Measurements from ENCODE around the gene PTCH2.

Gene PTCH2, protein sequence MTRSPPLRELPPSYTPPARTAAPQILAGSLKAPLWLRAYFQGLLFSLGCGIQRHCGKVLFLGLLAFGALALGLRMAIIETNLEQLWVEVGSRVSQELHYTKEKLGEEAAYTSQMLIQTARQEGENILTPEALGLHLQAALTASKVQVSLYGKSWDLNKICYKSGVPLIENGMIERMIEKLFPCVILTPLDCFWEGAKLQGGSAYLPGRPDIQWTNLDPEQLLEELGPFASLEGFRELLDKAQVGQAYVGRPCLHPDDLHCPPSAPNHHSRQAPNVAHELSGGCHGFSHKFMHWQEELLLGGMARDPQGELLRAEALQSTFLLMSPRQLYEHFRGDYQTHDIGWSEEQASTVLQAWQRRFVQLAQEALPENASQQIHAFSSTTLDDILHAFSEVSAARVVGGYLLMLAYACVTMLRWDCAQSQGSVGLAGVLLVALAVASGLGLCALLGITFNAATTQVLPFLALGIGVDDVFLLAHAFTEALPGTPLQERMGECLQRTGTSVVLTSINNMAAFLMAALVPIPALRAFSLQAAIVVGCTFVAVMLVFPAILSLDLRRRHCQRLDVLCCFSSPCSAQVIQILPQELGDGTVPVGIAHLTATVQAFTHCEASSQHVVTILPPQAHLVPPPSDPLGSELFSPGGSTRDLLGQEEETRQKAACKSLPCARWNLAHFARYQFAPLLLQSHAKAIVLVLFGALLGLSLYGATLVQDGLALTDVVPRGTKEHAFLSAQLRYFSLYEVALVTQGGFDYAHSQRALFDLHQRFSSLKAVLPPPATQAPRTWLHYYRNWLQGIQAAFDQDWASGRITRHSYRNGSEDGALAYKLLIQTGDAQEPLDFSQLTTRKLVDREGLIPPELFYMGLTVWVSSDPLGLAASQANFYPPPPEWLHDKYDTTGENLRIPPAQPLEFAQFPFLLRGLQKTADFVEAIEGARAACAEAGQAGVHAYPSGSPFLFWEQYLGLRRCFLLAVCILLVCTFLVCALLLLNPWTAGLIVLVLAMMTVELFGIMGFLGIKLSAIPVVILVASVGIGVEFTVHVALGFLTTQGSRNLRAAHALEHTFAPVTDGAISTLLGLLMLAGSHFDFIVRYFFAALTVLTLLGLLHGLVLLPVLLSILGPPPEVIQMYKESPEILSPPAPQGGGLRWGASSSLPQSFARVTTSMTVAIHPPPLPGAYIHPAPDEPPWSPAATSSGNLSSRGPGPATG

DNA sequence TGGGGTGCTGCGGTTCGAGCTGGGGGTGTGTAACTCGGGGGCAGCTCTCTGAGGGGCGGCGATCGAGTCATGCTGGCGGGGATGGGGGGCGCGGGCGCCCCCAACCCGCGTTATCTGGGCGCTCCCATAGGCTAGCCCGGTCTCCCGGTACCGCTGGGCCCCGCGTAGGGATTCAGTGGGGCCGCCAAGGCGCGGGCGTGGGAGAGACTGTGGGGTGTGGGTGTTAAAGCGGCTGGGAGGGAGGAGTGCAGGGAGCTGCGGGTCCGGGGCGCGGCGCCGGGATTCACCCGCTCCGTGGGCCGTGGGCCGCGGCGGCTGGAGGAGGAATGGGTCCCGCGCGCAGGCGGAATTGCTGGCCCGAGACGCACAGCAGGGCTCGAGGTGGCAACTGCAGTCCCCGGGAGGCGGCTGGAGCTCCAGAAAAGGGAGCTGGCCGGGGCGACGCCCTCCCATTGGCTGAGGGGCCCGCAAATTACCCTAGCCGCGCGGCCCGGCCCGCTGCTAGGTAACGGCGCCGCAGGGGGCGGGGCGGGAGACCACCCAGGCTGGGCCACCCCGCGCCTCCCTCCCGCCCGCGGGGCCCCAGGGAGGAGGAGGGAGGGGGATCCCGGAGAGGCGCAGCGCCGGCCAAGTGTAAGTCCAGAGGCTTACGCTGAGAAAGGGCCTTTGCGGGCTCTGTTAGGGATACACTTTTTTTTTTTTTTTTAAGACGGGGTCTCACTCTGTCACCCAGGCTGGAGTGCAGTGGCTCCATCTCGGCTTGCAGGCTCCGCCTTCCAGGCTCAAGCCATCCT is at the start of gene PTCH2:
Gene PTCH2 (minus strand): TSS at position 392 of the 794 bp plus-strand sequence. CDS start 321 bp downstream, at position 71.
- H3K4me3 ChIP-seq (ENCODE audit: low read depth, low read length), result peak within 1 kb of the TSS; percentile 65
- TF ChIP-seq CTCF (IDR thresholded peaks at IDR 0.05; ENCODE audit: low read depth, low read length), result no peak

- no peak for TF ChIP-seq CTCF (IDR thresholded peaks at IDR 0.05; ENCODE audit: low read depth, low read length)
These were observed 47.0 kb upstream of the PTCH2 start for GRCh38 chr1:44890007-44890406.

GRCh38 chr1:44885406-44885805 is 42.4 kb upstream of the PTCH2 start:
- no peak for TF ChIP-seq CTCF (IDR thresholded peaks at IDR 0.05; ENCODE audit: low read depth, low read length)
- H3K4me3 ChIP-seq (ENCODE audit: low read depth, low read length), result no peak overlapping the region

More at GRCh38 chr1:44890007-44890406, 47.0 kb upstream of the PTCH2 start:
- no peak overlapping the region for H3K4me3 ChIP-seq (ENCODE audit: low read depth, low read length)

GRCh38 chr1:44884746-44885145 is 41.7 kb upstream of the PTCH2 start:
- no peak for TF ChIP-seq CTCF (IDR thresholded peaks at IDR 0.05; ENCODE audit: low read depth, low read length)

GRCh38 chr1:44881011-44881632 is 38.1 kb upstream of the PTCH2 start:
- no peak for TF ChIP-seq CTCF (IDR thresholded peaks at IDR 0.05; ENCODE audit: low read depth, low read length)
- no peak overlapping the region for H3K4me3 ChIP-seq (ENCODE audit: low read depth, low read length)

More at GRCh38 chr1:44884746-44885145, 41.7 kb upstream of the PTCH2 start:
- H3K4me3 ChIP-seq (ENCODE audit: low read depth, low read length), result no peak overlapping the region

DNA sequence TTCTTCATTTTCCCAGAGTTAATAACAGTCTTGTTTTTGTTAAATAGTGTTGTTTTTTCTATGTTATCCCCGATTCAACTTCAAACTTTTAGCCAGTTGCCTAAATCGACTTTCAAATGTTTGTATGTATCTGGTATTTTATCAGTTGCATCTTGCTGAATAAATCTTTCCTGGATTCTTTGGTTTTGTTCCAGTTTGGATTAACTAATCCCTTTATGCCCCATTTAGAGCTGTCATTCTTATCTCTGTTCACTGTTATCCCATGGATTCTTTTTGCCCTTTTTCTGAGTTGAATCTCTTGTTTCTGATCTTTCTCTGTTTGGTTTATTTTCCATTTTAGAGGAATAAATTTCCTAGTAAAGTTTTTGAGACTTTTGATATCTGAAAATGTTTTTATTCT is 31.1 kb upstream of the PTCH2 start:
- no peak for TF ChIP-seq CTCF (IDR thresholded peaks at IDR 0.05; ENCODE audit: low read depth, low read length)

More for the DNA sequence above, 31.1 kb upstream of the PTCH2 start:
- no peak overlapping the region for H3K4me3 ChIP-seq (ENCODE audit: low read depth, low read length)

All from WI38 (cell line).